Right lobe of liver (tissue), 6 donors: ENCODE results near the gene PCNX2. TPM values are rescaled to one million over a fixed set of nuclear protein-coding genes. Genes with fewer than 3 reads are reported as not detected.
"Not testable (repeated sequence)": the region's sequence is repeated elsewhere in the genome, so short reads cannot be mapped to it uniquely, and the experiment has no call there.

ENCODE experiments used
- ATAC-seq, 4 donors: fragments of 200-7000 bp; cut with Tn5 transposase; one replicate each; pipeline ENCODE4 v1.9.1; 2020; ENCODE audit warnings: mild to moderate bottlenecking in 4 of 4, moderate library complexity in 4 of 4
- DNase-seq, 3 donors: peaks; one replicate each; pipeline ENCODE4 v3.0.0-alpha.2; 2020
- H3K27ac ChIP-seq, 3 donors: fragments of 200-600 bp; one replicate each; pipeline ENCODE4 v1.8.0; 2022
- H3K27me3 ChIP-seq, 2 donors: fragments of 200-600 bp; one replicate each; pipeline ENCODE4 v1.8.0; 2022
- H3K36me3 ChIP-seq, 4 donors: fragments of 200-600 bp; sonication (generic) in 1 of 4; one replicate each; pipeline versions ENCODE4 v1.5.1 to v1.8.0; 2017 to 2022; ENCODE audit warnings: control low read depth in 1 of 4
- H3K4me1 ChIP-seq, 4 donors: fragments of 200-600 bp; sonication (generic) in 1 of 4; one replicate each; pipeline versions ENCODE4 v1.5.1 to v1.8.0; 2017 to 2022; ENCODE audit warnings: control low read depth in 1 of 4
- H3K4me3 ChIP-seq, 3 donors: fragments of 200-600 bp; one replicate each; pipeline ENCODE4 v1.8.0; 2022
- H3K9me3 ChIP-seq, 4 donors: fragments of 200-600 bp; sonication (generic) in 1 of 4; one replicate each; pipeline versions ENCODE4 v1.5.1 to v1.8.0; 2017 to 2022; ENCODE audit warnings: control low read depth in 1 of 4
- POLR2A ChIP-seq: fragments of 450-650 bp; IDR thresholded peaks from one replicate; pipeline ENCODE4 v1.6.1; 2017; ENCODE audit warnings: antibody characterized with exemption, mild to moderate bottlenecking
- WGBS: methylation state at CpG from one replicate; pipeline ENCODE4 v1.1.6; 2018; ENCODE audit warnings: low coverage, low lambda C conversion rate; ENCODE audit not compliant: insufficient coverage; ENCODE audit errors: missing lambda C conversion rate; 5-methylcytosine and 5-hydroxymethylcytosine counted together
- intact Hi-C, 2 donors: fragments of 100-400 bp; cut with DNase I; formaldehyde crosslinking; loops; one replicate each; pipeline versions ENCODE4 v1.11.2 to v1.14.1; 2022
- total RNA-seq, 6 experiments: library from RNA; depleted of rRNA in 2 of 6; stranded (reverse); fragments of >200 nt in 2 of 6; fragmentation: NEBNext Ultra II Directional in 3 of 6; extraction: Animal tissue kit (Norgen Biotek cat#: 25700) in 3 of 6; gene quantifications; one replicate each; pipeline versions ENCODE4 v1.1.0 to v1.2.4, GENCODE V29; 2016 to 2023
- TF ChIP-seq, protein P1 (sequence below), 4 donors: fragments of 200-600 bp in 3 of 4; fragments of 450-650 bp in 1 of 4; IDR thresholded peaks; one replicate each; pipeline versions ENCODE4 v1.5.1 to v1.8.0; 2016 to 2022; ENCODE audit warnings: antibody characterized with exemption in 4 of 4, mild to moderate bottlenecking in 2 of 4
- donor health status: DM: no; HTN: yes; CAD: no.
- donor health status: DM: no; HTN: no; CAD: no.
- donor health status: DM: no; HTN: no; CAD: no.
- donor health status: DM: no; HTN: yes; CAD: no.
- donor health status: DM: no; HTN: yes; CAD: no.

The PCNX2 gene
- total RNA-seq, 6 experiments from 2014 or later, result 0.35 to 3.4 (median 0.82) TPM

DNA sequence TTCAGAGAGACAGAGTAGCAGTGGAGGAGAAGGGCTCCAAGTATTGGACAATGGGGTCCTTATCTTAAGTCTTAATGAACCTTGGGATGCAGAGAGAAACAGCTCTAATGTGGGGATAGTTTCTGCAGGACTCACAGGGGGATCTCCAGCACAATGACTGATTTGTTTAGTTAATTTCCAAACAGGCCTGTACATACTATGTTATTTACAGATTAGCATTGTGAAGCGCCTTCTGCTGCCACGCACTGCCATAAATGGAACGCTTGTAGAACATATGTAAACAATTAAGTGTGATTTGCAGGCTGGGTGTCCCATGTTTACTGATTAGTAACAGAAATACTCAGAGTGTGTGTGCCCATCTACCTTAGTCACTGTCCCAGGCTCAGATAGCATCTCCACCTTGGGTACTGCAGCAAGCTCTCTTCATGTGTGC is 289.0 kb downstream of the PCNX2 start:
- no peak for TF ChIP-seq POLR2A
- TF ChIP-seq, protein P1, sequence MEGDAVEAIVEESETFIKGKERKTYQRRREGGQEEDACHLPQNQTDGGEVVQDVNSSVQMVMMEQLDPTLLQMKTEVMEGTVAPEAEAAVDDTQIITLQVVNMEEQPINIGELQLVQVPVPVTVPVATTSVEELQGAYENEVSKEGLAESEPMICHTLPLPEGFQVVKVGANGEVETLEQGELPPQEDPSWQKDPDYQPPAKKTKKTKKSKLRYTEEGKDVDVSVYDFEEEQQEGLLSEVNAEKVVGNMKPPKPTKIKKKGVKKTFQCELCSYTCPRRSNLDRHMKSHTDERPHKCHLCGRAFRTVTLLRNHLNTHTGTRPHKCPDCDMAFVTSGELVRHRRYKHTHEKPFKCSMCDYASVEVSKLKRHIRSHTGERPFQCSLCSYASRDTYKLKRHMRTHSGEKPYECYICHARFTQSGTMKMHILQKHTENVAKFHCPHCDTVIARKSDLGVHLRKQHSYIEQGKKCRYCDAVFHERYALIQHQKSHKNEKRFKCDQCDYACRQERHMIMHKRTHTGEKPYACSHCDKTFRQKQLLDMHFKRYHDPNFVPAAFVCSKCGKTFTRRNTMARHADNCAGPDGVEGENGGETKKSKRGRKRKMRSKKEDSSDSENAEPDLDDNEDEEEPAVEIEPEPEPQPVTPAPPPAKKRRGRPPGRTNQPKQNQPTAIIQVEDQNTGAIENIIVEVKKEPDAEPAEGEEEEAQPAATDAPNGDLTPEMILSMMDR (IDR thresholded peaks at IDR 0.05), result no peak
- no peaks in the 10 kb centered on the region for H3K9me3 ChIP-seq
- ATAC-seq (no peak), DNase-seq (no peak)
- no CpG with 5 or more reads among the region's 3 CpGs for WGBS
- no peak overlapping the region for H3K4me3 ChIP-seq
- H3K4me1 ChIP-seq, result no peaks in the 10 kb centered on the region
- H3K27me3 ChIP-seq, result no peaks in the 10 kb centered on the region
- no peaks in the 10 kb centered on the region for H3K36me3 ChIP-seq
- H3K27ac ChIP-seq, result no peak overlapping the region
- intact Hi-C loops, result no loop called here

DNA sequence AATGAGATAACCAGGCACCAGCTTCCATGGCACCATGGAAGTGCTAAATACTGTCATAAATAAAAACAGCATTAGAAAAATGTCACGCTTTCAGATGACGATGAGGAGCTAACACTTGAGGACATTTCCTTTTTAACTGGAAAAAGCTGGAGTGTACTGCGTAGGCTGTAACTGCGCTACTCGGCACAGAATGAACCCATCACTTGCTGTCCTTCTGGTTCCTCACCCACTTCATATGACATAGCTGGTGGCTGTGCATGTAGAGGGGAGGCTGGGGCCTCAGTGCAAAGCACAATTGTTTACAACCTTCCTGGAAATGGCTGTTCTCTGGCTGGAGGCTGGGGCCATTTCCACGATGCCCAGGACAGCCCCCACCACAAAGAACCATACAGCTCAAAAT is 289.4 kb downstream of the PCNX2 start:
- Histone ChIP-seq H3K4me1 (no peaks in the 10 kb centered on the region), H3K4me3 (no peak overlapping the region), H3K27ac (no peak overlapping the region), H3K9me3 (no peaks in the 10 kb centered on the region), H3K36me3 (no peaks in the 10 kb centered on the region), H3K27me3 (no peaks in the 10 kb centered on the region)
- WGBS, result 84% methylated on average over 4 of the region's 6 CpGs
- intact Hi-C loops, result no loop called here
- no peak for ATAC-seq
- TF ChIP-seq, protein P1 (IDR thresholded peaks at IDR 0.05), result no peak
- TF ChIP-seq POLR2A, result no peak
- no peak for DNase-seq

DNA sequence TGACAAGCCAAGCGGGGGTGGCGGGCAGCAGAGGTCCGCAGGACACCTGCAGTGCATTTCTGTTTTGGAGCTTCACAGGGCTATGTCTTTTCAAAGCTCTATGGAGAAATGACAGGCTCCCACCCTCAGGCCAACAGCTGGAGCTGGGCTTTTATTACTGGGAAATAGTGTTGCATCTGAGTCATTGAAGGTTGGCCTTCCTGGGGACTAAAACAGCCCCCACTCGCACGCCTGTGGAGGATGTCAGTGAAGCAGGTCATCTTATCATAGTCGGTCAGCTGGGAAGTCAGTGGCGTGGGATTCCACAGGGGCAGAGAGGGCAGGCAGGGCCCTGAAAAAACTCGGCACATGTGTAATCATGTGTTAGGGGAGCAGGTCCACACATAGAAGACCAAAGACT is 289.8 kb downstream of the PCNX2 start:
- ATAC-seq (no peak), DNase-seq (no peak)

GRCh38 chr1:233005156-233005555 is 290.4 kb downstream of the PCNX2 start:
- TF ChIP-seq POLR2A, result no peak
- TF ChIP-seq, protein P1 (IDR thresholded peaks at IDR 0.05), result no peak
- no peak overlapping the region for H3K4me3 ChIP-seq
- intact Hi-C loops, result no loop called here
- no peaks in the 10 kb centered on the region for H3K9me3 ChIP-seq
- DNase-seq (no peak), ATAC-seq (no peak)
- H3K4me1 ChIP-seq, result no peaks in the 10 kb centered on the region
- no peaks in the 10 kb centered on the region for H3K27me3 ChIP-seq
- WGBS, result 67% methylated on average over 5 of the region's 5 CpGs
- no peaks in the 10 kb centered on the region for H3K36me3 ChIP-seq
- no peak overlapping the region for H3K27ac ChIP-seq

More for the DNA sequence above, 289.8 kb downstream of the PCNX2 start:
- WGBS, result 82% methylated on average over 8 of the region's 8 CpGs
- Histone ChIP-seq H3K27me3 (no peaks in the 10 kb centered on the region), H3K27ac (no peak overlapping the region), H3K36me3 (no peaks in the 10 kb centered on the region), H3K4me1 (no peaks in the 10 kb centered on the region), H3K4me3 (no peak overlapping the region), H3K9me3 (no peaks in the 10 kb centered on the region)
- TF ChIP-seq, protein P1 (IDR thresholded peaks at IDR 0.05), result no peak
- TF ChIP-seq POLR2A, result no peak
- intact Hi-C loops, result no loop called here

- H3K36me3 ChIP-seq, result no peaks in the 10 kb centered on the region
- no peak for DNase-seq
- H3K4me1 ChIP-seq, result no peaks in the 10 kb centered on the region
- 74% methylated on average over 7 of the region's 9 CpGs for WGBS
- H3K4me3 ChIP-seq, result no peak overlapping the region
- no peak for ATAC-seq
- no peaks in the 10 kb centered on the region for H3K9me3 ChIP-seq
- no peaks in the 10 kb centered on the region for H3K27me3 ChIP-seq
- H3K27ac ChIP-seq, result no peak overlapping the region
- TF ChIP-seq, protein P1 (IDR thresholded peaks at IDR 0.05), result no peak
- TF ChIP-seq POLR2A, result no peak
- intact Hi-C loops, result no loop called here
Observed at GRCh38 chr1:233004451-233004850, 291.1 kb downstream of the PCNX2 start.

DNA sequence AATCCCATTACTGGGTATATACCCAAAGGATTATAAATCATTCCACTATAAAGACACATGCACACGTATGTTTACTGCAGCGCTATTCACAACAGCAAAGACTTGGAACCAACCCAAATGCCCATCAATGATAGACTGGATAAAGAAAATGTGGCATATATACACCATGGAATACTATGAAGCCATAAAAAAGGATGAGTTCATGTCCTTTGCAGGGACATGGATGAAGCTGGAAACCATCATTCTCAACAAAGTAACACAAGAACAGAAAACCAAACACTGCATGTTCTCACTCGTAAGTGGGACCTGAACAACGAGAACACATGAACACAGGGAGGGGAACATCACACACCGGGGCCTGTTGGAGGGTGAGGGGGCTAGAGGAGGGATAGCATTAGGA is 291.9 kb downstream of the PCNX2 start:
- H3K4me3 ChIP-seq, result not testable (repeated sequence)
- 86% methylated on average over 5 of the region's 5 CpGs for WGBS

More for the DNA sequence above, 291.9 kb downstream of the PCNX2 start:
- H3K27me3 ChIP-seq, H3K27ac ChIP-seq, DNase-seq, ATAC-seq, H3K36me3 ChIP-seq, intact Hi-C loops, H3K9me3 ChIP-seq, H3K4me1 ChIP-seq: not testable (repeated sequence)
